Measurements from ENCODE around the gene ZNF750. TPM values are rescaled to one million over a fixed set of nuclear protein-coding genes. Genes with fewer than 3 reads are reported as not detected.

Gene ZNF750
- total RNA-seq, 1 donor from 2014 or later: under 0.01 TPM

Other genes with a start within 250 kb of the ZNF750 start
- 50.8 and 69.8 TPM in 2 replicates for gene WDR45B, start 191.6 kb downstream of the ZNF750 start, total RNA-seq
- 2.6 and 3.2 TPM in 2 replicates for gene RAB40B, start 141.3 kb downstream of the ZNF750 start, total RNA-seq
- 9.1 and 10.5 TPM in 2 replicates for gene FN3KRP, start 123.3 kb downstream of the ZNF750 start, total RNA-seq
- gene FN3K, start 104.4 kb downstream of the ZNF750 start, total RNA-seq: 3.3 and 4.0 TPM in 2 replicates
- 44.8 and 45.8 TPM in 2 replicates for gene TBCD, start 88.0 kb downstream of the ZNF750 start, total RNA-seq
- 44.7 and 153 TPM in 2 replicates for gene METRNL, start 239.6 kb upstream of the ZNF750 start, total RNA-seq